ENCODE measurements around the gene ANKRD24.
"Not testable (repeated sequence)": the region's sequence is repeated elsewhere in the genome, so short reads cannot be mapped to it uniquely, and the experiment has no call there.

The ANKRD24 gene

DNA sequence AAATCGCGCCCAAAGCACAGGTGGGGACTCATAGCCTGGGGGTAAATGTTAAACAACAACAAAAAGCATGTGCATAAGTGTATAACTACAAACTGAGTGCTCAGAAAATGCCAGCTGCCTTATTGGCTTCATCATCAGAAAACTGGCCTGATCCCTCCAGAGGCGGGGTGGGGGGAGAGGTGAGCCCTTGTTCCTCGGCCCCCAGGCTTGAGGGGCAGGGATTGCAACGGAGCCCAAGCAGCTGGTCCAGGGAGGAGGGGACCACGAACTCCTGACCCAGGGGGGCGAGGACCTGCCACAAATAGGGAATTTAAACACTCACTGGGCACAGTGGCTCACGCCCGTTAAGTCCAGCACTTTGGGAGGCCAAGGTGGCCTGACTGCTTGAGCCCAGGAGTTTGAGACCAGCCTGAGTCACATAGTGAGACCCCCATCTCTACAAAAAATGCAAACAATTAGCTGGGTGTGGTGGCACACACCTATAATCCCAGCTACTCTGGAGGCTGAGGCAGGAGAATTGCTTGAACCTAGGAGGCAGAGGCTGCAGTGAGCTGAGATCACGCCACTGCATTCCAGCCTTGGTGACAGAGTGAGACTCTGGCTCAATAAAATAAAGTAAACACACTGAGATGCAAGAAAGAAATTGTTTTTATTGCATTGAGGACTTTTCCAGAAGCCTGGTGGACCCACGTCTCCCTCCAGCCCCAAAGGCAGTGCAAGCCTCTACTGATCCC, 8.8 kb upstream of the ANKRD24 start:
- no peak for DNase-seq (ENCODE audit: low spot score)

DNA sequence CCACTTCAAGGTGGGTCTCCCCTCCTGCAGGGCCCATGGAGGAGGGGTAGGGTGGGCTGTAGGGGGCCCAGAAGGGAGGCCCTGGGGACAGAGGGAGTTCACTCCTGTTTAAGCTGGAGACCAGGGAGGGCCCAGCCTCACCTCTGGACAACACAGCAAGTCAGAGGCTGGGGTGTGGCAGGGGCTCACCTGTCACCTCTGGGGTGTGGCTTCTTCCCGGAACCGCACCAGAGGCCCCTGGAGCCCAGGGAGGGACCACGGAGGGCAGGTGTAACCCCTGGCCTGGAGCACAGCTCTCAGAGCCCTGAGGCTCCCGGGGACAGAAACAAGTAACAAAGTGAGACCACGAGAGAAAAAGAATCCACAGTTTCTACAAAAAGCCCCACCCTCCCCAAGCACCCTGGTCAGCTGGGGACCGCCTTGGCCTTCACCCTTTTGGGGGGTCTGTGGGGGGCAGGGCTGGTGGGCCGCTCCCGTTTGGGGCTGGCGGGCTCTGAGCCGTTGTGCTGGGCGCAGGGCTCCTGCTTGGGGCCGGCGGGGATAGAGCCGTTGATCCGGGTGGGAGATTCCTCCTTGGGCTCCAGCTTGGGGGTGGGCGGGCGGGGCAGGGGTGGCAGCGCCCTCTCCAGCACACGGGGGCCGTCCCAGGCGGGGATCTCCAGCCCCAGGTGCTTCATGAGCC, 8.1 kb upstream of the ANKRD24 start:
- DNase-seq (ENCODE audit: low spot score) = no peak

DNA sequence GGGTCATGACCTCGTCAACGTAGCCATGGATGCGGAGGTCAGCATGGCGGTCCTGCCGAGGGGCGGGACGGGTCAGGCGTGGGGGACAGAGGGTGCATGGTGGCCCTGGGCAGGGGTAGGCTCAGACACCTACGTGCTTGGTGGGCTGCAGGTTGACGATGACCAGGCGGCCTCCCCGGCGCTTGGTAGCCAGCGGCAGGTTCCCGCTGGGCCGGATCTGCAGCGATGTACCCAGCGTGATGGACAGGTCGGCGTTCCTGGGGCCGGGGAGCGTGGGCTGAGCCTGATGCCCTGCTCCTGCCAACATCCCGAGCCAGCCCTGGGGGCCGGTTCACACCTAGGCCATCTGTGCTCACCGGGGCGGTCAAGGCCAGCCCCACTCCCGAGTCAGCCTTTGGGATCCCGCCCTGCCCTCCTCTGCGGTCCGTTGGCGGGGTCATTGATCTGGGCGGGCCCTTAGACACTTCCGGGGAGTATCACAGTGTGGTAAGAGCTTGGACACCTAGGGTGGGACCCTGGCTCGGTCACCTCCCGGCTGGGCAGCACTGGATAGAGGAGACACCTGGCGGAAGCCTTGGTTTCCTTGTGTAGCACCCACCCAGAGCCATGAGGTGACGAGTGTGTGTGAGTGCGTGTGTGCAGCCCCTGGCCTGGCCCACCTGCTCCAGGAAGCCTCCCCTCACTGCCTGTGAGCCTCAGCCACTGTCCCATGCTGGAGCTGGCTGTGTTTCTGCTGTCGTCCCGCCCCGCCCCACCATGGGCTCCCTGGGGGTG, 7.4 kb upstream of the ANKRD24 start:
- DNase-seq (ENCODE audit: low spot score) = no peak

DNA sequence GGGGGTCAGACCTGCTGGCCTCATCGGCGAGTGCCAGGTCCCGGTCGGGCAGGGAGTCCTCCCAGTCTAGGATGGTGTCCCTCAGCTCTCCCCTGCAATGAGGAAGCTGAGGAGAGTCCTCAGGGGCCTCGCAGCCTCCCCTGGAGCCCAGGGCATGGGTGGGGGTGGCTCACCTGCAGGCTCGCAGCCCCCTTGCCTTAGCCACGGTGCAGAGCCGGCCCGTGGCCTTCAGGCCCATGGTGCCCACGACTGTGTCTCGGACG, 6.9 kb upstream of the ANKRD24 start:
- no peak for DNase-seq (ENCODE audit: low spot score)

DNA sequence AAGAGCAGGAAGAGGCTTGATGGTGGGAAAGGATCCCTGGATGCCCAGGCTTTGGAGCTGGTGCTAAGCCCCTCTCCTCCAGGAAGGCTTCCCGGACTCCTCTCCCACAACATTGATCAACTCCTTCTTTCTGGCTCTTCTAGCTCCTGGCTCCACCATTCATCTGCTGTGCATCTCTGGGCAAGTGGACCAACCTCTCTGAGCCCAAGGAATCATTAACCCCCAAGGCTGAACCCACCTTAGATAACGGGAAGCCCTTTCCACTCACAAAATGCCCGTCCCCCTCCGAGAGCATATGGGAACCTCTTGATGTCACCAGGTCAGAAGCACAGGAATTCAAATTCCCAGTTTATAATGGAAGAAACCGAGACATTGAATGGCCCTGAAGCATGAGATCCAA, 5.3 kb upstream of the ANKRD24 start:
- no peak for DNase-seq (ENCODE audit: low spot score)

DNA sequence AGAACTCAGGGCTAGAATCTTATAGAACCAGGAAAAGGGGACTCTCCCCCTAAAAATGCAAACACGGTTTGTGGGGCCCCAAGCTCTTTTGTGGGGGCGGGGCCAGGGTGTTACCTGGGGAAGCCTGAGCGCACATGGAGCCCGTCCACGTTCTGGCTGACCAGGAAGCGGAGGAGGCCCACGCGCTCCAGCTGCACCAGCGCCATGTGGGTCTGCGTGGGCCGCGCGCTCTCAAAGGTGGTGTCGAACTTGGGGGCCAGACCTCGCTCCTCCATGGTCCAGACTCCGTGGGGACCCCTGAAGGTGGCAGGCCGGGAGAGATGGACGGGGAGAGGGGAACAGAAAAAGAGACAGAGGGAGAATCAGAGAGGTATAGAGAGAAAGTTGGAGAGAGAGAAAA, 3.5 kb upstream of the ANKRD24 start:
- DNase-seq (ENCODE audit: low spot score) = no peak

DNA sequence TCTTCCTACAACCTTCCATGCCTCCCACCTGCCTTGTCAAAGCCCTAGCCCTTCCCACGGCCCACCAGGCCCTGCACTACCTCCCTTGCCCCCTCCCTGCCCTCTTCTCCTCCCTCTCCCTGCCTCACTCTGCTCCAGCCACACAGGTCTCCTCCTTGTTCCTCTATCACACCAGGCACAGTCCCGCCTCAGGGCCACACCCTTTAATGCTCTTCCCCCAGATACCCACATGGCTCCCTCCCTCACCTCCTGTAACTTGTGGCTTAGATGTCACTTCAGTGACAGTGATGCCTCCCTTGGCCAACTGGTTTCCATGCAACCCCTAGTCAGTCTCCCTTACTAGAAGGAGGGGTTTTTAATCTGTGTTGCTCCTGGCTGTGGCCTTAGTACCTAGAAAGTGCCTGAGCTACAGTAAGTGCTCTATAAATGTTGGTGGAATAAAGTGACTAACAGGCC, 1.4 kb upstream of the ANKRD24 start:
- DNase-seq (ENCODE audit: low spot score) = no peak

DNA sequence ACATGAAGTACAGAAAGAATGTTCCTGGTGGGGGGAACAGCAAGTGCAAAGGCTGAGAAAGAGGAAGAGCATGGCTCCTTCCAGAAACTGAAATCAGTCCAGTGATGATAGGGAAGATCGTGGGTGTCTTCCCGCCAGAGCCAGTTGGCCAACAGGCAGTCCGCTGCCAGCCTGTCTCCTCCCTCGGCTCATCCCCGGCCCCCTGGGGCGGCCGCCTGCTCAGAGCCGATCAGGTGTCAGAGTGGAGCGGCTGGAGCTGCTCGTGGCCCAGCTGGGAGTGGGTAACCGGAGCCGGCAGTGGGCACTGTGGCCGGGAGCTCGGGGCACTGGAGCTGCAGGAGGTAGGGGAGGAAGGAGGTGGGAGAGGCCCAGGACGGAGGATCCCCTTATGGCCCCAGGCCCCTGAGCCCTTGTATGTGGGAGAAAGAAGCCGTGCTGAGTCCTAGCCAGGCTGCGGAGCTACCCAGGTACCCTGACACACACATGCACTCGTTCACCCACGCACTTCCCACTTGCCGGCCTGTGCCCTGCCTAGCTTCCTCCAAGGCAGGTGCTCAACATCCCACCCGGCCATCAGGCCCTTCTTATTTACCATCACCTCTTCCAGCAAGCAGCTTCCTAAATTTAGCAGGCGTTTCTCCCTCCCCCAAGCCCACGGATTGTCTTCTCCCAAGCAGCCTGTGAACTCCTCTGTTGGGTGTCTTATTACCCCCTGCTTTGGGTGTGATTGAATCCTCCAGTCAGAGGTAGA, 1.7 kb downstream of the ANKRD24 start:
- DNase-seq (ENCODE audit: low spot score) = no peak

DNA sequence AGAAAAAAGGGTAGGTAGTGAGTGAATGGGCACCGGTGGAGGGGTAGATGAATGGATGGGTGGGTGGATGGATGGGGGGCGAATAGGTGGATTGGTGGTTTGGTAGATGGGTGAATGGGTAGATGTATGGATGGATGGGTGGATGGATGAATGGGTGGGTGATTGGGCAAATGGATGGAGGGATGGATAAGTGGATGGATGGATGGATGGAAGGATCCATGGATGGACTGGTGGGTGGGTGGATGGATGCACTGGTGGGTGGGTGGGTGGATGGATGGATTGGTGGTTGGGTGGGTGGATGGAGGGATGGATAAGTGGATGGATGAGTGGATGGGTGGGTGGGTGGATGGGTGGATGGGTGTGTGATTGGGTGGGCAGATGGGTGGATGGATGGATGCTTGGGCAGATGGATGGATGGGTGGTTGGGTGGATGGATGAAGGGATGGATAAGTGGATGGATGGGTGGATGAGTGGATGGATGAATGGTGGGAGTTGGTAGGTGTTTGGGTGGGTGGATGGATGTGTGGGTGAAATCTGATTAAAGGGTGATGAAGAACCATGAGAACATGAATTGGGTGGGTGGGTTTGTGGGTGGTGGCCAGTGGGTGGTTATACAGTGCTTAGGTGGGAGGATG, 2.3 kb downstream of the ANKRD24 start:
- no peak for DNase-seq (ENCODE audit: low spot score)

DNA sequence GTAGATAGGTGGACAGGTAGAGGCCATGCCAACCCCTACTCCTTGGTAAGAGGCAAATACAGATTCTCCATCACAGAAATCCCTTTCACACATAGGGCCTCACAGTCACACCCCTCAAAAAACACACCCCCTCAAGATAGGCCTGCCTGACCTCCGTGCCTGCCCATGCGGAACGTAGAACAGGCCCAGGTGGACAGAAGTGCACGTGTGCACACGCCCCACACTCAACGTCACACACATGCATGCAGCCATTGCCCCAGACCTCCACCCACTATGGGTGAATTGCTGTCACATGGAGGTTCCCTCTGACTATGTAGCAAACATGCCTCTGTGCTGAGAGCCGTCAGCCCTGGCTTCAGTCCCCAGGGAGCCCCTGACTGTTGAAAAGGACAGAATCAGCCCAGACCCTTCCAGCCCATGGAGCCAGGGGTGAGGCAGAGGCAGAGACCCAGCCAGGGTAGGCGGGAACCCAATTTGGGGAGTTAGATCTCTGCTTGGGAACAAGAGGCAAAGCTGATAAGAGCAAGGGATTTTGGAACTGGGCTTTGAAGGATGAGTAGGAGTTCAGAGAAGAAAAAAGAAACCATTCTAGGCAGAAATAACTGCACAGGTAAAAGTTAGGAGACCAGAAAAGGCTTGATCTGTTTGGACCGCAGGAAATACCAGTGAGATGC, 3.1 kb downstream of the ANKRD24 start:
- no peak for DNase-seq (ENCODE audit: low spot score)

DNA sequence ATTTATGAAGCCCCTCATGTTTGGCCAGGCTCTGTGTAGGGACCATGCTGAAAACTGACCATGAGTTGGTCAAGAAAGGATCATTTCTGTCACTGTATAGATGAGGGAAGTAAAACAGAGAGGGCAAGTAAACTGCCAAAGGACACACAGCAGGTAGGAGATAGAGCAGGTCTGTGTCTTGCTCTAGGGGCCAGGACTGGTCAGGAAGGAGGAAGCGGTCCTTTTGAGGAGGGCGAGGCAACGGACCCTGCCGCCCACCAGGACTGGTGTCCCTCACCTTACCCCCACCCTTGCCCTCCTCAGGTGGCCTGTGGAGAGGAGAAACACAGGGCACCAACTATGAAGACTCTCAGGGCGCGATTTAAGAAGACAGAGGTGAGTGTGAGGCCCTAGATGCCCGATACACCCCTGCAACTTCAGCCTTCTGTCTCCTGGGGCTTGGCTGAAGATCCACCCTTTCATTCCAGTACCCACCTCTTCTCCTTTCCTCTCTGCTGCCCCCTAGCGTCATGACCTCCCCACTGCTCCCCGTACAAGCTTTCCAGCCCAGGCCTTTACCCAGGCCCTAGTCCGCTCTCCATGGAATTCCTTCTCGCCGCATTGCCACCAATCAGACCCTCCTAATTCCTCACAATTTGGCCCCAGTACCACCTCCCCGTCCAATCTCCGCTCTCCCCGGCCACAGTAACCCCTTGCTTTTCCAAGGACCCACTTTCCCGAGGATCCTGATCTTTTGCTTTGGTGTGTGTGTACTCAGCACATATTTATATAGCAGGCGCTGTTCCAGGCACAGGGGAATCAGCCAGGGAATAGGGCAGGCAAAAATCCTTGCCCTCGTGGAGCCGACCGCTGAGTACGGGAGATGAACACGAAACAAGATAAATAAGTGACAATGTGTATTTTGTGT, 3.9 kb downstream of the ANKRD24 start:
- peak; percentile 89 for DNase-seq (ENCODE audit: low spot score)

DNA sequence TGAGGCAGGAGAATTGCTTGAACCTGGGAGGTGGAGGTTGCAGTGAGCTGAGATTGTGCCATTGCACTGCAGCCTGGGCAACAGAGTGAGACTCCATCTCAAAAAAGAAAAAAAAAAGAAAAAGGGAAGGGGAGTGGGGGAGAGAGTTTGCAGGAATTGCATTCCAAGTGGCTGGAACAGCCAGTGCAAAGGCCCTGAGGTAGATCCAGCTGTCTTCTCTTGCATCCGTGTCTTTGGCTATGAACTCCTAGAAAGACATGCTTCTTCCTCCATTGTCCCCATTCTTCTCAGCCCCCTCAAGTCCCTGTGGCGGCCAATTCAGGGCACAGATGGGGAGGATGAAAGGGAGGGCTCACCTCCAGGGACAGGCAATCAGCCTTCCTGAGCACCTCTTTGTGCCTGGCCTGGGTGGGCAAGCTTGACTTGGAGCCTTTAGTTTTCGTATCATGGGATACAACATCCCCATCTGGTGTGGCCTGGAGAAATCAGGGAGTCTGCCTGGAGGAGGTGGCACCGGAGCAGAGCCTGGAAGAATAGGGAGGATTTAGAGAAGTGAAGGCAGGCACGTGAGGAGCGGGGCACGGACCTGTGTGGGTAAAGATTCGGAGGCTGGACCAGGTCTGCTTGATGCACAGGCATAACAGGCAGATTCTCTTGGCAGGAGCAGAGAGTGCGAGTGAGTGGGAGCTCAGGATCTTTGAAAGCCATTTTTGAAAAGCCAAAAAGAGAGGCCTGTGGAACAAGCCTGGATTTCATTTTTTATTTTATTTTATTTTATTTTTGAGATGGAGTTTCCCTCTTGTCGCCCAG, 5.0 kb downstream of the ANKRD24 start:
- DNase-seq (ENCODE audit: low spot score) = no peak

DNA sequence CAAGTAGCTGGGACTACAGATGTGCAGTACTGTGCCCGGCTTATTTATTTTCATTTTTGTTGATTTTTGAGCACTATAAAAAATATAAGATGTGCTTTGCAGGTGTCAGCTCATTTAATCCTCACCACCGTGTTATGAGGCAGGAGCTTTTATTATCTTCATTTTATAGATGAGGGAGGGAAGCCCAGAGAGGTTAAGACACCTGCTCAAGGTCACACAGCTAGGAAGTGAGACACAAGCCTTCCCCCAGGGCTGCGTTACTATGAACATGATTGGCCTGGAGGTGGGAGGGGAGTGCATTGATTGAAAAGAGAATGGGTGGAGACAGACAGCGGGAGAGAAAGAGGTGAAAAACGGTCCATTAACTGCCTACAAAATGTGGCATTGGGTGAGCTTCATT, 7.2 kb downstream of the ANKRD24 start:
- DNase-seq (ENCODE audit: low spot score) = no peak

DNA sequence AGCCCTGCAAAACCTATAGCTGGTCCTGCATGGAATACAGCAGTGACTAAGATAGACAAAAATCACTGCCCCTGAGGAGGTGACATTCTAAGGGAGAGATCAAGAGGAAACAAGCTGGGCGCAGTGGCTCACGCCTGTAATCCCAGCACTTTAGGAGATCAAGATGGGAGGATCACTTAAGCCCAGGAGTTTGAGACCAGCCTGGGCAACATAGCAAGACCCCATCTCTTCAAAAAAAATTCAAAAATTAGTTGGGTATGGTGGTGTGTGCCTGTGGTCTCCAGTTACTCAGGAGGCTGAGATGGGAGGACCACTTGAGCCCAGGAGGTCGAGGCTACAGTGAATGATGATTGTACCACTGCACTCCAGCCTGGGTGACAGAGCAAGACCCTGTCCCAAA, 10.0 kb downstream of the ANKRD24 start:
- DNase-seq (ENCODE audit: low spot score) = not testable (repeated sequence)

DNA sequence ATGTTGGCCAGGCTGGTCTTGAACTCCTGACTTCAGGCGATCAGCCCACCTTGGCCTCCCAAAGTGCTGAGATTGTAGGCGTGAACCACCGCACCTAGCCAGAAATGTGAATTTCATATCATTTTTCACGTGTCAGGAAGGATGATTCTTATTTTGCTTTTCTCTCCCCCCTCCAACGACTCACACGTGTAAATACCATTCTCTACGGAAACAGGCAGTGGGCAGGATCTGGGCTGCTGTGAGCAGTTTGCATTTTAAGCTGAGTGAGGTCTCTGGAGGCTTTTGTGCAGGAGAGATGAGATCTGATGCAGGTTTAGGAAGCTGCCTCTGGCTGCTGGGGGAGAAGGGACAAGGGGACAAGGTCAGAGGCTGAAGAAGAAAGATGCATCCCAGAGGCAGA, 11.9 kb downstream of the ANKRD24 start:
- DNase-seq (ENCODE audit: low spot score) = no peak

DNA sequence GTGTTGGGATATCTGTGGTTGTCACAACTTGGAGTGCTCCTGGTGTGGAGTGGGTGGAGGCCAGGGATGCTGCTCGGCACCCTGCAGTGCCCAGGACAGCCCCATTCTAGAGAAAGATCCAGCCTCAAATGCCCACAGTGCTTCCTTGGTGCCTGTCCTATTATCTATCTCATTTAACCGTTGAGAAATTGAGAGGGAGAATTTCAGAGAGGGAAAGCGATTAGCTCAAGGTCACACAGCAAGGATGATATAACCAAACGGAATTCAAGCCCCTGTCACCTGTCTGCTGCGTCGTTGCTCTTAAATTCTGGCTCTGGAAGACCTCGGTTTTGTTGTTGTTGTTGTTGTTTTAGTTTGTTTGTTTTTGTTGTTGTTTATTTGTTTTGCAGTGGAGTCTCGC, 13.5 kb downstream of the ANKRD24 start:
- DNase-seq (ENCODE audit: low spot score) = no peak

DNA sequence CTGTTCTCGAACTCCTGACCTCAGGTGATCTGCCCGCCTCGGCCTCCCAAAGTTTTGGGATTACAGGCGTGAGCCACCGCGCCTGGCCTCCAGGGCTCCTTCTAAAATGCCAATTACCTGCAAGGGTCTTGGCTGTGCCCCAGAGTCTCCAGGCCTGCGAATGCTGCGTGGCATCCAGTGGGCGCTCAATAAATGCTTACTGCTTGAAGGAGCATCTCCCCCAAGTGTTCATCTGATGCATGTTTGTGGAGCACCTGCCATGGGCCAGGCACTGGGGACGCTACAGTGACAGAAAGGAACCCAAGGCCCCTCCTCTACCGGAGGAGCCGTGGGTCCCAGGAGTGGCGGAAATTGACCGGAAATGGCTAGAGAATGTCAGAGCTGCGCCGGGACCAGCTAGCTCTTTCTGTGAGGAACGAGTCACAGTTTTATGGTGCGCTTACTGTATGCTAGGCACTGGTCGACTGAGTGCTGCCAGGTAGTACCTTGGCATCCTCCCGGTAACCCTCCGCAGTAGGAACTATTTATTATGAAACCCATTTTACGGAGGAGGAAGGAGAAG, 14.2 kb downstream of the ANKRD24 start:
- no peak for DNase-seq (ENCODE audit: low spot score)

DNA sequence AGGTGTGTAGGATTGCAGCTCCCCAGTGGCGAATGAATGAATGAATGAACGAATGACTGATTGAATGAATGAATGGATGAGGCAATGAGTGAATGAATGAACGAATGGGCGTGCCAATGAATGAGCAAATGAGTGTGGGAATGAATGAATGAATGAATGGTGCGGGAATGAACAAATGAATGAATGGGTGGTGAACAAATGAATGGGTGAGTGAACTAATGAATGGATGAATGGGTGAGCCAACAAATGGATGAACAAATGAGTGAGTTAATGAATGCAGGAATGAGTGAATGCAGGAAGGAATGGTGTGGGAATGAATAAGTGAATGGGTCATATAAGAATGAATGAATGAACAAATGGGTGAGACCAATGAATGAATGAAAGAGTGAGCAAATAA, 14.7 kb downstream of the ANKRD24 start:
- DNase-seq (ENCODE audit: low spot score) = no peak

Measured in hepatic stellate cell (primary cell).